ENCODE results near the gene METTL24. TPM values are rescaled to one million over a fixed set of nuclear protein-coding genes. Genes with fewer than 3 reads are reported as not detected.

Gene METTL24
- 1 to 10 TPM in 1 of 3 donors, under 1 TPM in 2; 0.27 to 2.9 (median 0.54) TPM for polyA plus RNA-seq

- H3K27ac ChIP-seq (ENCODE audit: low read depth, low read length): no peak within 1 kb of the TSS
- 1 to 2% (median 1%) methylated on average over 72 to 107 of the region's 107 CpGs for WGBS, 3 donors
These were observed at the start of gene METTL24 for GRCh38 chr6:110357664-110358552. Gene METTL24, minus strand, starts transcription at chr6:110358349. Its CDS starts 77 bp downstream, at chr6:110358272.

GRCh38 chr6:110404607-110405006 is 46.5 kb upstream of the METTL24 start:
- 43 to 56% (median 48%) methylated on average over 8 of the region's 8 CpGs for WGBS, 3 donors
- no peak overlapping the region for H3K27ac ChIP-seq (ENCODE audit: low read depth, low read length)

GRCh38 chr6:110401585-110402176 is 43.5 kb upstream of the METTL24 start:
- WGBS, 3 donors: 86 to 88% (median 88%) methylated on average over 4 of the region's 4 CpGs
- H3K27ac ChIP-seq (ENCODE audit: low read depth, low read length): no peak overlapping the region

- 51 to 69% (median 59%) methylated on average over 15 to 18 of the region's 18 CpGs for WGBS, 3 donors
- H3K27ac ChIP-seq (ENCODE audit: low read depth, low read length): no peak overlapping the region
These were observed 42.1 kb upstream of the METTL24 start for GRCh38 chr6:110400208-110400607.

- WGBS, 3 donors: 23 to 40% (median 24%) methylated on average over 42 to 43 of the region's 43 CpGs
- H3K27ac ChIP-seq (ENCODE audit: low read depth, low read length): no peak overlapping the region
These were observed 41.3 kb upstream of the METTL24 start for GRCh38 chr6:110399219-110400071.

- no peak overlapping the region for H3K27ac ChIP-seq (ENCODE audit: low read depth, low read length)
- WGBS, 3 donors: 61 to 91% (median 79%) methylated on average over 4 of the region's 4 CpGs
These were observed 40.6 kb upstream of the METTL24 start for GRCh38 chr6:110398778-110399177.

- 40 to 69% (median 44%) methylated on average over 4 of the region's 4 CpGs for WGBS, 3 donors
- H3K27ac ChIP-seq (ENCODE audit: low read depth, low read length): no peak overlapping the region
These were observed 37.1 kb upstream of the METTL24 start for GRCh38 chr6:110395221-110395620.

- 94 to 98% (median 95%) methylated on average over 4 of the region's 4 CpGs for WGBS, 3 donors
- H3K27ac ChIP-seq (ENCODE audit: low read depth, low read length): no peak overlapping the region
These were observed 36.3 kb upstream of the METTL24 start for GRCh38 chr6:110394409-110394808.

GRCh38 chr6:110392727-110393126 is 34.6 kb upstream of the METTL24 start:
- WGBS, 3 donors: 72 to 85% (median 80%) methylated on average over 9 of the region's 9 CpGs

GRCh38 chr6:110390404-110390803 is 32.3 kb upstream of the METTL24 start:
- 23 to 25% (median 24%) methylated on average over 2 of the region's 2 CpGs for WGBS, 3 donors

More at GRCh38 chr6:110392727-110393126, 34.6 kb upstream of the METTL24 start:
- no peak overlapping the region for H3K27ac ChIP-seq (ENCODE audit: low read depth, low read length)

GRCh38 chr6:110389689-110390382 is 31.7 kb upstream of the METTL24 start:
- WGBS, 3 donors: 59 to 63% (median 59%) methylated on average over 4 of the region's 4 CpGs
- no peak overlapping the region for H3K27ac ChIP-seq (ENCODE audit: low read depth, low read length)

More at GRCh38 chr6:110390404-110390803, 32.3 kb upstream of the METTL24 start:
- H3K27ac ChIP-seq (ENCODE audit: low read depth, low read length): no peak overlapping the region

- 55 to 76% (median 56%) methylated on average over 2 of the region's 2 CpGs for WGBS, 3 donors
- no peak overlapping the region for H3K27ac ChIP-seq (ENCODE audit: low read depth, low read length)
These were observed 29.8 kb upstream of the METTL24 start for GRCh38 chr6:110387986-110388385.

GRCh38 chr6:110385458-110385863 is 27.3 kb upstream of the METTL24 start:
- WGBS, 3 donors: 85 to 89% (median 88%) methylated on average over 1 of the region's 1 CpG

GRCh38 chr6:110378552-110378951 is 20.4 kb upstream of the METTL24 start:
- H3K27ac ChIP-seq (ENCODE audit: low read depth, low read length): no peak overlapping the region
- WGBS, 3 donors: 78 to 85% (median 83%) methylated on average over 9 of the region's 9 CpGs

More at GRCh38 chr6:110385458-110385863, 27.3 kb upstream of the METTL24 start:
- no peak overlapping the region for H3K27ac ChIP-seq (ENCODE audit: low read depth, low read length)

GRCh38 chr6:110369066-110369465 is 10.9 kb upstream of the METTL24 start:
- WGBS, 3 donors: 43 to 51% (median 46%) methylated on average over 4 of the region's 4 CpGs

GRCh38 chr6:110368284-110368683 is 10.1 kb upstream of the METTL24 start:
- H3K27ac ChIP-seq (ENCODE audit: low read depth, low read length): no peak overlapping the region
- WGBS, 3 donors: 64 to 76% (median 64%) methylated on average over 2 of the region's 2 CpGs

More at GRCh38 chr6:110369066-110369465, 10.9 kb upstream of the METTL24 start:
- no peak overlapping the region for H3K27ac ChIP-seq (ENCODE audit: low read depth, low read length)

GRCh38 chr6:110367825-110368224 is 9.7 kb upstream of the METTL24 start:
- no peak overlapping the region for H3K27ac ChIP-seq (ENCODE audit: low read depth, low read length)
- WGBS, 3 donors: 84 to 91% (median 86%) methylated on average over 1 of the region's 1 CpG

GRCh38 chr6:110366975-110367374 is 8.8 kb upstream of the METTL24 start:
- WGBS, 3 donors: 84 to 93% (median 84%) methylated on average over 2 of the region's 2 CpGs
- no peak overlapping the region for H3K27ac ChIP-seq (ENCODE audit: low read depth, low read length)
